Hepatocyte (in vitro differentiated cells): ENCODE measurements around the gene TBC1D5.

Source experiments
- CTCF ChIP-seq: fragments of 200-600 bp; sonication (generic); IDR thresholded peaks from 2 replicates; pipeline ENCODE4 v1.5.1; 2016; ENCODE audit warnings: antibody characterized with exemption, mild to moderate bottlenecking; ENCODE audit not compliant: poor library complexity
- EZH2 ChIP-seq: fragments of 200-600 bp; sonication (generic); IDR thresholded peaks from 2 replicates; pipeline ENCODE4 v1.6.1; 2016; ENCODE audit warnings: antibody characterized with exemption, mild to moderate bottlenecking, borderline replicate concordance
- EZH2phosphoT487 ChIP-seq: fragments of 200-600 bp; sonication (generic); IDR thresholded peaks from one replicate; pipeline ENCODE4 v1.6.1; 2018; ENCODE audit warnings: antibody characterized with exemption, mild to moderate bottlenecking, low read depth, moderate library complexity; ENCODE audit not compliant: unreplicated experiment, severe bottlenecking

DNA sequence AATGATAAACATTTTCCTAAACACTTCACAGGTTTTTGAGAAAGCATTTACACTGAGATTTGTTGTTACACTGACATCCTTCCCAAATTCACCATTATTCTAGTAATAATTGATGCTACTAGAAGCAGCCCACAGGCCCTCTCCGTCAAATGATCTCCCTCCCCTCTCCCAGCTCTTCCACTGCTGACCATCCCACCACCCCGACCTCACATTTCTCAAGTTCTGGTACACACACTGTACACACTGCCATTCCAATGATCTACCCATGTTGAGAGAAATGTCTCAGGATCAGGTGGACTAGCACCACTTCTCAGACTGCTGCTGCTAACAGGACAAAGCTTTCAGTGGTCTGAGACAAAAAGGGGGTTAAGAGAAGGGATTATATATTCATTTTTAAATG is 3.5 kb downstream of the TBC1D5 start:
- TF ChIP-seq CTCF, result no peak
- no peak for TF ChIP-seq EZH2
- TF ChIP-seq EZH2phosphoT487, result no peak
